Muscle layer of duodenum (tissue), 2 donors: Measurements from ENCODE around the gene TMEM130.

Source experiments
- H3K27ac ChIP-seq: one replicate; pipeline ENCODE4 v1.7.0; 2013; ENCODE audit warnings: mild to moderate bottlenecking, low read length
- H3K27me3 ChIP-seq: one replicate; pipeline ENCODE4 v1.7.0; 2013; ENCODE audit warnings: low read depth, mild to moderate bottlenecking, control low read depth, low read length
- H3K36me3 ChIP-seq, 2 donors: one replicate each; pipeline ENCODE4 v1.7.0; 2013; ENCODE audit warnings: low read length in 2 of 2, control low read depth in 1 of 2, mild to moderate bottlenecking in 1 of 2; ENCODE audit not compliant: insufficient read depth in 2 of 2, control insufficient read depth in 1 of 2
- H3K4me1 ChIP-seq, 2 donors: one replicate each; pipeline ENCODE4 v1.7.0; 2013; ENCODE audit warnings: low read length in 2 of 2, mild to moderate bottlenecking in 2 of 2, control low read depth in 1 of 2, moderate library complexity in 1 of 2; ENCODE audit not compliant: insufficient read depth in 2 of 2, control insufficient read depth in 1 of 2
- H3K4me3 ChIP-seq, 2 donors: one replicate each; pipeline ENCODE4 v1.7.0; 2013; ENCODE audit warnings: low read length in 2 of 2, low read depth in 1 of 2, mild to moderate bottlenecking in 1 of 2
- H3K9me3 ChIP-seq, 2 donors: one replicate each; pipeline ENCODE4 v1.7.0; 2013; ENCODE audit warnings: low read length in 2 of 2, control low read depth in 1 of 2, mild to moderate bottlenecking in 1 of 2; ENCODE audit not compliant: control insufficient read depth in 1 of 2
- donor health status: healthy.

TMEM130 gene

GRCh38 chr7:98841179-98841997 lies 28.4 kb downstream of the TMEM130 start:
- Histone ChIP-seq H3K4me3 (no peak overlapping the region), H3K9me3 (no peaks in the 10 kb centered on the region), H3K36me3 (no peaks in the 10 kb centered on the region), H3K27me3 (no peaks in the 10 kb centered on the region), H3K27ac (no peak overlapping the region), H3K4me1 (no peaks in the 10 kb centered on the region)

GRCh38 chr7:98840722-98841121 lies 29.1 kb downstream of the TMEM130 start:
- no peaks in the 10 kb centered on the region for H3K9me3 ChIP-seq
- H3K4me1 ChIP-seq, result no peaks in the 10 kb centered on the region
- H3K27me3 ChIP-seq, result no peaks in the 10 kb centered on the region
- H3K36me3 ChIP-seq, result no peaks in the 10 kb centered on the region
- no peak overlapping the region for H3K4me3 ChIP-seq
- H3K27ac ChIP-seq, result no peak overlapping the region

DNA sequence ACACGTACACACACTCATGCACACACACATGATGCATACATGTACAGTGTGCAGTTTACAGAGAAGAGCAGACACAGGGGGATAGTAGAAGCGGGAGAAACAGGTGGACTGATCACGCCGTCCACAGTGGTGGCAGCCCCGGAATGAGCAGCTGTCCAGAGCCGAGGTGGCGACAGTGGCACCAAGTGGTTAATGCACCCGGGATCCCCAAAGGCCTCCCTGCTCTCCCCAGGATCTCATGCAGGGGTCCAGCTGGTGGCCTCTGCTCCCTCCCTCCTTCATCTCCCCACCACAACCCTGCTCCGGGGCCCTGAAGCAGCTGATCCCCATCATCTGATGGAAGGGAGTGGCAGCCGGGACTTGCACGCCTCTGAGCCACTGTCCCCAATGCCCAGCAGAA lies 29.7 kb downstream of the TMEM130 start:
- no peaks in the 10 kb centered on the region for H3K4me1 ChIP-seq
- no peaks in the 10 kb centered on the region for H3K27me3 ChIP-seq
- no peaks in the 10 kb centered on the region for H3K9me3 ChIP-seq
- no peak overlapping the region for H3K4me3 ChIP-seq
- H3K27ac ChIP-seq, result no peak overlapping the region
- no peaks in the 10 kb centered on the region for H3K36me3 ChIP-seq

- no peaks in the 10 kb centered on the region for H3K36me3 ChIP-seq
- H3K4me1 ChIP-seq, result no peaks in the 10 kb centered on the region
- no peak overlapping the region for H3K4me3 ChIP-seq
- H3K27me3 ChIP-seq, result no peaks in the 10 kb centered on the region
- H3K9me3 ChIP-seq, result no peaks in the 10 kb centered on the region
- H3K27ac ChIP-seq, result no peak overlapping the region
These were observed 32.2 kb downstream of the TMEM130 start for GRCh38 chr7:98837630-98837972.

DNA sequence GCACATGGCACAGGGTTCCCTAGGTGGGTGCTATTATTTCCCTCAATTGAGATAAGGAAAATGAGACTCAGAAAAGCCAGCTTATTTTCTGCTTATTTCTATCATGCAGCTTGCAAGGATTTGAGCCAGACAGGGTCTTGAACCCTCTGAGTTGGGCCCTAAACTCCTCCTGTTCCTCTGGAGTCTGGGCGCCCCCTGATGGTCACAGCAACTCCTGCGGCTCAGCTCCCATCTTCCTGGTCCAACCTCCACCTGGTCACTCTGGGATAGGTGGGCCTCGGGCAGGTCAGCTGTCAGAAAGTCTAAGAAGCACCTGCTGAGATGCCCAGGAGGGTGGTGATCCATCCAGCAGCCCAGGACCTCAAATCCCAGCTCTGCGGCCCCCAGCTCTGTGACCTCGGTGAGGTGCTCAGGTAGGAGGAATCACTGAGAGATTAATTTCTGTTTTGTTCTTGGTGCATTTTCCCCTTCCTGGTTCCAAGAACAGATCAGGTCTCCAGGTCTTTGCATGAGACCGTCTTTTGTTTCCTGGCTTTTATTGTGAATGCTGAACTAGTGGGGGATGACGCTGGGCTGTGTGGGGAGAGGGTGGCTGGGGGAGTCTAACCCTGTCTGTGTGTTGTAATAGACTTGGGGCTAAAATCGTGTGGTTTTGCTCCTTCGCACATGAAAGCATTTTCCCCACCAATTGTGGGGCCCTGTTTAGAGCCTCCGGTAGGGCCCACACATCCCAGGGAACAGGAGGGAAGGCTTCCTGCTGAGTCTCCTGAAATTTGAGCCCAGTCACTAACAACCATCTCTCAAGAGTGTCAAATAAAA lies 32.8 kb downstream of the TMEM130 start:
- Histone ChIP-seq H3K9me3 (no peaks in the 10 kb centered on the region), H3K36me3 (no peaks in the 10 kb centered on the region), H3K27ac (no peak overlapping the region), H3K27me3 (no peaks in the 10 kb centered on the region), H3K4me3 (no peak overlapping the region), H3K4me1 (no peaks in the 10 kb centered on the region)

DNA sequence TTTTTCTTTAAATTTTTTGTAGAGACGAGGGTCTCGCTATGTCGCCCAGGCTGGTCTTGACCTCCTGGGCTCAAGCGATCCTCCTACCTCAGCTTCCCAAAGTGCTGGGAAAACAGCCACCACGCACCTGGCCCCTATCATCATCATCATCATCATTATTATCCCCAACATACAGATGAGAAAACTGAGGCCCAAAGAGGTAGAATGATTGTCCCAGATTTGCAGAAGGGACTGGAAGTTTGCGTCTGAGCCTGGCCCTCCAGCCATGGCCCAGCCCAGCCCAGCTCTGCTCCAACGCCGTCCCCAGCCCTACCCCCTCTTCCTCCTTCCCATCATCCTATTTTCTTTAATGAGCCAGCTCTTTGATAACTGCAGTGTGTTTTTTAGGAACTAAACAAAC lies 34.9 kb downstream of the TMEM130 start:
- no peaks in the 10 kb centered on the region for H3K27me3 ChIP-seq
- H3K36me3 ChIP-seq, result no peaks in the 10 kb centered on the region
- H3K4me3 ChIP-seq, result no peak overlapping the region
- H3K27ac ChIP-seq, result no peak overlapping the region
- H3K9me3 ChIP-seq, result no peaks in the 10 kb centered on the region
- H3K4me1 ChIP-seq, result no peaks in the 10 kb centered on the region

DNA sequence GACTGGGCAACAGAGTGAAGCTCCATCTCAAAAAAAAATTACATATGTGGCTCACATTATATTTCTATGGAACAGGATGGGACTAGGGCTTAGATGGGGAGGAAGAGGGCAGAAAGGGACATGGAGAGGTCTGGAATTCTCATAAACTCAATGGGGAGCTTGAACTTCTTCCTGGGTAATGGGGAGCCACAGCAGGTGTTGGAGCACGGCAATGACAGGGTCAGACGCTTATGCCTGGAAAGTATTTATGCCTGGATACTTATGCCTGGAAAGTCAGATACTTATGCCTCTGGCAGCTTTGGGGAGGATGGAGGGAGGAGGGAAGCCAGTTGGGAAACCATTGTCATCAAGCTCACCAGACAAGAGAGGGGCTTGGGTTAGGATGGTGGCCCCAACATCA lies 36.8 kb downstream of the TMEM130 start:
- Histone ChIP-seq H3K27ac (no peak overlapping the region), H3K9me3 (no peaks in the 10 kb centered on the region), H3K36me3 (no peaks in the 10 kb centered on the region), H3K27me3 (no peaks in the 10 kb centered on the region), H3K4me3 (no peak overlapping the region), H3K4me1 (no peaks in the 10 kb centered on the region)

DNA sequence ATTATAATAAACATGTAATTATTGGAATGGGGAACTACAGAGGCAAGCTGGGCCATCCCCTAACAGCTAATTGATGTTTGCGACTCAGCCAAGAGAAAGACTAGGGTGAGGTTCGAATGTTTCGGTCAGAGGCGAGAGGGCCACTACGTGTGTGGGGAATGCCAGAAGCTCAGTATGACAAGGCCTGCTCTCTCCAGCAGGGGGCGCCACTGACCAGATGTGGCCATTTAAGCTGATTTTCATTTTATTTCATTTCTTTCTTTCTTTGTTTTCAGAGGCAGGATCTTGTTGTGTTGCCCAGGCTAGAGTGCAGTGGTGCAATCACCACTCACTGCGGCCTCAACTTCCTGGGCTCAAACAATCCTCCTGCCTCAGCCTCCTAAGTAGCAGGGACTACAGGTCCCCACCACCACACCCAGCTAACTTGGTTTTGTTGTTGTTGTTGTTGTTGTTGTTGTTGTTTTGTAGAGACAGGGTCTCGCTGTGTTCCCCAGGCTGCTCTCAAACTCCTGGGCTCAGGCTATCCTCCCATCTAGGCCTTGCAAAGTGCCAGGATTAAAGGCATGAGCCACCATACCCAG lies 38.1 kb downstream of the TMEM130 start:
- H3K4me3 ChIP-seq, result no peak overlapping the region
- no peaks in the 10 kb centered on the region for H3K27me3 ChIP-seq
- H3K4me1 ChIP-seq, result no peaks in the 10 kb centered on the region
- no peaks in the 10 kb centered on the region for H3K9me3 ChIP-seq
- no peaks in the 10 kb centered on the region for H3K36me3 ChIP-seq
- H3K27ac ChIP-seq, result no peak overlapping the region

- Histone ChIP-seq H3K27me3 (no peaks in the 10 kb centered on the region), H3K27ac (no peak overlapping the region), H3K36me3 (no peaks in the 10 kb centered on the region), H3K4me1 (no peaks in the 10 kb centered on the region), H3K4me3 (no peak overlapping the region), H3K9me3 (no peaks in the 10 kb centered on the region)
These were observed 38.8 kb downstream of the TMEM130 start for GRCh38 chr7:98830972-98831548.

DNA sequence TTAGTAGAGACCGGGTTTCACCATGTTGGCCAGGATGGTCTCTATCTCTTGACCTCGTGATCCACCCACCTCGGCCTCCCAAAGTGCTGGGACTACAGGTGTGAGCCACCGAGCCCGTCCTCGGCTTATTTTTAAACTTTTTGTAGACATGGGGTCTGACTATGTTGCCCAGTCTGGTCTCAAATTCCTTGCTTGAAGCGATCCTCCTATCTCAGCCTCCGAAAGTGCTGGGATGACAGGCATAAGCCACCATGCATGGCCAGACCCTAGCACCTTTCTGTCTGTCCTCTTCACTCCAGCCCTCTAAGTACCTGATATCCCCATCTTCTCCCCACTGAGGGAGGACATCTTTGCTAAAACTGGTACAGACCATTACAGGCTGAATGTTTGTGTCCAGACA lies 41.4 kb downstream of the TMEM130 start:
- no peak overlapping the region for H3K4me3 ChIP-seq
- H3K27me3 ChIP-seq, result no peaks in the 10 kb centered on the region
- H3K4me1 ChIP-seq, result no peaks in the 10 kb centered on the region
- no peaks in the 10 kb centered on the region for H3K9me3 ChIP-seq
- H3K27ac ChIP-seq, result no peak overlapping the region
- H3K36me3 ChIP-seq, result no peaks in the 10 kb centered on the region

DNA sequence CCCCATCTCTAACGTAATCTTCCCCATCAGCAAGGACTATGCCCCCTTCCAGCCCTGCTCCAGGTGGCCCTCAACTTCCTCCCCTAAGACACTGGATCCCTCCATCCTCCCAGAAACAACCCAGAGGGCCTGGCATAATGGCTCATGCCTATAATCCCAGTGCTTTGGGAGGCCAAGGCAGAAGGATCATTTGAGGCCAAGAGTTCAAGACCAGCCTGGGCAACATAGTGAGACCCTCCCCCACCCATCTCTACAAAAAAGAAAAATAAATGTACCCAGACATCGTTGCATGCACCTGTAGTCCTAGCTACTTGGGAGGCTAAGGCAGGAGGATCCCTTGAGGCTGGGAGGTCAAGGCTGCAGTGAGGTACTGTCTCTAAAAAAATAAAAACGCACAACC lies 42.6 kb downstream of the TMEM130 start:
- H3K27me3 ChIP-seq, result no peaks in the 10 kb centered on the region
- no peaks in the 10 kb centered on the region for H3K4me1 ChIP-seq
- H3K27ac ChIP-seq, result no peak overlapping the region
- H3K4me3 ChIP-seq, result no peak overlapping the region
- no peaks in the 10 kb centered on the region for H3K36me3 ChIP-seq
- no peaks in the 10 kb centered on the region for H3K9me3 ChIP-seq
